HG03521 (cell line): ENCODE data around the gene HPS1.

Source experiments
- ATAC-seq: cut with Tn5 transposase; IDR thresholded peaks from one replicate; pipeline ENCODE4 v1.9.1; 2021; ENCODE audit warnings: mild to moderate bottlenecking, moderate library complexity; ENCODE audit not compliant: unreplicated experiment

HPS1 gene

GRCh38 chr10:98370831-98371820 lies 75.6 kb downstream of the HPS1 start:
- no peak for ATAC-seq

DNA sequence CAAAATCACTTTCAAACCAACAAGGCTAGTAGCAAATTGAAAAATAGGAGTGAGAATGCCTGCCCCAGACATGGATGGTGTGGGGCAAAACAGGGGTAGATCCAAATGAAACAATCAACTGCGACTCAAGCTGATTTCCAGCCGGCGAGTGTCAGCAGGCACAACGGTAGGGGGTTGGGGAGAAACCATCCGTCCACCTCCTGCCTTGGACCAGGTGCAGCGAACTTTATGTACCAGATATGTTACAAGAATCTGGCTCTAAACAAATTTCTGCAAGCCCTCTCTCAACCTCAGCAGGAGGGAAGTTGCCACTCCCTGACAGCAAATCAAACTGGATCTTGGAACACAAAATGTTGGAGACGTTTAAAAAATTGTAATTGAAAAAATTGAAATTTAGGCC lies 76.9 kb downstream of the HPS1 start:
- no peak for ATAC-seq

- no peak for ATAC-seq
Measured at GRCh38 chr10:98368644-98369043, 78.1 kb downstream of the HPS1 start.

GRCh38 chr10:98367604-98368451 lies 78.9 kb downstream of the HPS1 start:
- no peak for ATAC-seq
